Astrocyte (in vitro differentiated cells and primary cell): Measurements from ENCODE around the gene CADPS.

Experiments used
- CTCF ChIP-seq: IDR thresholded peaks from 2 replicates; pipeline ENCODE4 v1.5.1; 2011; ENCODE audit warnings: low read depth, mild to moderate bottlenecking, inconsistent platforms, low read length, moderate library complexity; ENCODE audit not compliant: insufficient read depth
- EZH2 ChIP-seq: IDR thresholded peaks from 2 replicates; pipeline ENCODE4 v1.6.1; 2012; ENCODE audit warnings: mild to moderate bottlenecking, low read length, inconsistent platforms; ENCODE audit not compliant: insufficient read depth

- no peak for TF ChIP-seq EZH2
- no peak for TF ChIP-seq CTCF
Measured at GRCh38 chr3:62548528-62549205, 326.5 kb downstream of the CADPS start.
